Measurements from ENCODE around the gene TGM2.
A peak's percentile ranks its signal among the peaks of the same experiment; 100 is the strongest.

TGM2 gene

GRCh38 chr20:38199501-38200390 lies 34.7 kb upstream of the TGM2 start:
- no peak for DNase-seq

- DNase-seq, result no peak
These were observed 33.3 kb upstream of the TGM2 start for GRCh38 chr20:38198238-38198861.

GRCh38 chr20:38197619-38198018 lies 32.5 kb upstream of the TGM2 start:
- no peak for DNase-seq

- DNase-seq, result no peak
These were observed 32.1 kb upstream of the TGM2 start for GRCh38 chr20:38197217-38197616.

- peak; percentile 71 for DNase-seq
These were observed 31.5 kb upstream of the TGM2 start for GRCh38 chr20:38196592-38196991.

GRCh38 chr20:38196076-38196475 lies 31.0 kb upstream of the TGM2 start:
- no peak for DNase-seq

- no peak for DNase-seq
These were observed 30.5 kb upstream of the TGM2 start for GRCh38 chr20:38195521-38195920.

- no peak for DNase-seq
These were observed 30.0 kb upstream of the TGM2 start for GRCh38 chr20:38194971-38195504.

GRCh38 chr20:38193586-38194105 lies 28.6 kb upstream of the TGM2 start:
- DNase-seq, result no peak

GRCh38 chr20:38192323-38192885 lies 27.3 kb upstream of the TGM2 start:
- DNase-seq, result no peak

GRCh38 chr20:38191654-38192053 lies 26.6 kb upstream of the TGM2 start:
- no peak for DNase-seq

GRCh38 chr20:38190936-38191371 lies 25.9 kb upstream of the TGM2 start:
- no peak for DNase-seq

- DNase-seq, result no peak
These were observed 25.1 kb upstream of the TGM2 start for GRCh38 chr20:38190166-38190565.

GRCh38 chr20:38187517-38187916 lies 22.4 kb upstream of the TGM2 start:
- no peak for DNase-seq

GRCh38 chr20:38186788-38187221 lies 21.7 kb upstream of the TGM2 start:
- DNase-seq, result no peak

- DNase-seq, result no peak
These were observed 19.0 kb upstream of the TGM2 start for GRCh38 chr20:38184101-38184500.

- DNase-seq, result no peak
These were observed 16.9 kb upstream of the TGM2 start for GRCh38 chr20:38181971-38182370.

- no peak for DNase-seq
These were observed 16.2 kb upstream of the TGM2 start for GRCh38 chr20:38181207-38181801.

GRCh38 chr20:38180781-38181180 lies 15.7 kb upstream of the TGM2 start:
- DNase-seq, result no peak

GRCh38 chr20:38179846-38180245 lies 14.8 kb upstream of the TGM2 start:
- no peak for DNase-seq

- no peak for DNase-seq
These were observed 13.5 kb upstream of the TGM2 start for GRCh38 chr20:38178581-38178980.

GRCh38 chr20:38178065-38178491 lies 13.0 kb upstream of the TGM2 start:
- DNase-seq, result no peak

GRCh38 chr20:38177201-38177600 lies 12.1 kb upstream of the TGM2 start:
- DNase-seq, result no peak

Measured in fibroblast of skin of right quadriceps (primary cell).